UCSD-AML1 (cell line): ENCODE data around the gene MTUS2.

Experiments used
- DNase-seq: peaks from one replicate; lab custom pipeline; 2025; ENCODE audit not compliant: unreplicated experiment; lab: John Stamatoyannopoulos, UW

The MTUS2 gene

GRCh38 chr13:29537736-29538651 is 717.9 kb downstream of the MTUS2 start:
- DNase-seq, result no peak

GRCh38 chr13:29538652-29539040 is 718.5 kb downstream of the MTUS2 start:
- no peak for DNase-seq

- no peak for DNase-seq
Measured at GRCh38 chr13:29539856-29540255, 719.7 kb downstream of the MTUS2 start.

- no peak for DNase-seq
Measured at GRCh38 chr13:29540334-29540733, 720.2 kb downstream of the MTUS2 start.

- no peak for DNase-seq
Measured at GRCh38 chr13:29540799-29541198, 720.7 kb downstream of the MTUS2 start.

- no peak for DNase-seq
Measured at GRCh38 chr13:29541400-29541799, 721.3 kb downstream of the MTUS2 start.

- no peak for DNase-seq
Measured at GRCh38 chr13:29542381-29542780, 722.2 kb downstream of the MTUS2 start.

- peak; percentile 22 for DNase-seq
Measured at GRCh38 chr13:29543230-29544215, 723.4 kb downstream of the MTUS2 start.

- DNase-seq, result no peak
Measured at GRCh38 chr13:29545988-29546387, 725.8 kb downstream of the MTUS2 start.

- DNase-seq, result no peak
Measured at GRCh38 chr13:29546662-29547061, 726.5 kb downstream of the MTUS2 start.

GRCh38 chr13:29547153-29547552 is 727.0 kb downstream of the MTUS2 start:
- DNase-seq, result peak; percentile 57

GRCh38 chr13:29548722-29549121 is 728.6 kb downstream of the MTUS2 start:
- no peak for DNase-seq

GRCh38 chr13:29550430-29550988 is 730.4 kb downstream of the MTUS2 start:
- no peak for DNase-seq

- DNase-seq, result no peak
Measured at GRCh38 chr13:29551214-29551613, 731.1 kb downstream of the MTUS2 start.
